SKM-1 (cell line): Measurements from ENCODE around the gene EML5.

Source experiments
- DNase-seq: peaks from one replicate; lab custom pipeline; 2025; ENCODE audit not compliant: unreplicated experiment; lab: John Stamatoyannopoulos, UW

EML5 gene

DNA sequence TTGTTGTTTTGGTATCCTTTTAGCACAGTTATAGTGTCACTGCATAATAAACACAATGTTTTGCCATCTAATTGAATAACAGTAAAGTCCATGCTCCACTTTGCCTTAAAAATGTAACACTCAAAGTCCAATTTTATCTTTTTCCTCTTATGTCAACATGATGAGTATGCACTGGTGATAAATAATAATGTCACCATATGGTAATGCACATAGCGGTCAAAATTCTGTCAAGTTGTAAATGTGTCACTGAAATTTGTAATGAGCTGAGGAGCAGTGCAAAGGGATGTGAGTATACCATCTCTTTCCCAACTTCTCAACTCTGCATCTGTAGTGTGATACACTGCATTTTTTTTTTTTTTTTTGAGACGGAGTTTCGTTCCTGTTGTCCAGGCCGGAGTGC lies 65.7 kb downstream of the EML5 start:
- DNase-seq = no peak

DNA sequence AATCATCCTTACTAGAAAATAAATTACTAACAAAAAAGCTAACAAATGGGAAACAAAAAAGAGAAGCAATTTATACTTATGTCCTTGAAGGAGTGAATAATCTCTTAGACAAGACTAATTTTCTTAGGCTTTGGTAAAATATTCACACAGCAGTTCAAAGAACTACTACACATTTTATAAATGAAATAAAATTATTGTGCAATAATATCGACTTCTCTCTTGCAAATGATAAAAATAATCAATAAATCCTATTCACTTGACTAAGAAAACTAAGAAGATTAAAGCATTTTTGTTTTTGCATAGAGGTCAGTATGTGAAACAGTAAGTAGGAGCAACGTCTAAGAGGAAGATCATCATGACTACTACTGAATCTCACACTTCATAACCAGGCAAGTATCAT lies 82.0 kb downstream of the EML5 start:
- DNase-seq = no peak

DNA sequence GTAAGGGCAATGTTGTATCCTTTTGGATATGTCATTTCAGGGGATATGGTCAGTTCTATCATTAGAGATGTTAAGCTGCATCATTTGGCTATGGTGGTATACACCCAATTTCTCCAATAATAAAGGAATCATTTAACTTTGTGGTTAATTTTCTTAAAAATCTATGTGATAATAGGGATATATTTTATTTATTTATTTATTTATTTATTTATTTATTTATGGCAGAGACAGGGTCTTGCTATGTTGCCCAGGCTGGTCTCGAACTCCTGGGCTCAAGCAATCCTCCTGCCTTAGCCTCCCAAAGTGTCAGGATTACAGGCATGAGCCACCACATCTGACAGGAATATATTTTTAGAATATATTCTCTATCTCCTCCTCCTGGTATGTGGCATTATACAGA lies 85.7 kb downstream of the EML5 start:
- no peak for DNase-seq

GRCh38 chr14:88706425-88706824 lies 86.3 kb downstream of the EML5 start:
- DNase-seq = no peak

GRCh38 chr14:88698651-88699050 lies 94.1 kb downstream of the EML5 start:
- no peak for DNase-seq

DNA sequence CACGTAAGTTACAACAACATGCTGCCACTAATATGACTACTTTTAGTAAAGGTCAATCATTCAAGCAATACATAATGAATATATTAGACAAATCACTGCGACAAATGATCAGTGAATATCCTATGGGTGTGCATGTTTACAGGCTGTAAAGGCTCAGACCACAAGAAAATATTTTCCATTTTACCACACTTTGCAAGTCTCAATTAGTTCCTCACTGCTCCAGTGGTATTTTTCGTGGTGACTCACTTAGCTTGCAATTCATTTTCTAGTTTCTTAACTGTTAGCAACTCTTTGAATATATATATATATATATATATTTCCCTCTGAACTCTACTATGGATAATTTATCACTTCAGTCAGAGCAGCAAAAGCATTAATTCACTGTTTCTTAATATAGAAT lies 96.9 kb downstream of the EML5 start:
- no peak for DNase-seq

DNA sequence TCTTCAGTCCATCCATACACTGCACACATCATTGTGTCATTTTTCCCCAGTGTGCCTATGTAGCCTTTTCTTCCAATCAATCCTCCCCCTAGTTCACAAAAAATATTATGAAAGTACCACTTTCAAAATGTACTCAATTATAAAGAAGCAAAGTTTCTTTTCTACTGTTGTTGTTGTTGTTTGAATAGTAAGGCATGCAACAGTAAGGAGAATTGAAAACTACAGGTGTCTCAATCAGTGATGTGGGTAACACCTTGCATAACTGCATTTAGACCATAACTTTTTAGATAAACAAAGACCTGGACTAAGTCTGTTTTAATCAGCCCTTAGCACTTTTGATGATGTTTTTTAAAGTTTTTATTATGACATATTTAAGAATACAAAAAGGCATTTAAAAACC lies 104.4 kb downstream of the EML5 start:
- no peak for DNase-seq

- DNase-seq = no peak
Measured at GRCh38 chr14:88683119-88683518, 109.6 kb downstream of the EML5 start.

GRCh38 chr14:88682495-88683114 lies 110.1 kb downstream of the EML5 start:
- no peak for DNase-seq

GRCh38 chr14:88681755-88682494 lies 110.8 kb downstream of the EML5 start:
- DNase-seq = no peak

DNA sequence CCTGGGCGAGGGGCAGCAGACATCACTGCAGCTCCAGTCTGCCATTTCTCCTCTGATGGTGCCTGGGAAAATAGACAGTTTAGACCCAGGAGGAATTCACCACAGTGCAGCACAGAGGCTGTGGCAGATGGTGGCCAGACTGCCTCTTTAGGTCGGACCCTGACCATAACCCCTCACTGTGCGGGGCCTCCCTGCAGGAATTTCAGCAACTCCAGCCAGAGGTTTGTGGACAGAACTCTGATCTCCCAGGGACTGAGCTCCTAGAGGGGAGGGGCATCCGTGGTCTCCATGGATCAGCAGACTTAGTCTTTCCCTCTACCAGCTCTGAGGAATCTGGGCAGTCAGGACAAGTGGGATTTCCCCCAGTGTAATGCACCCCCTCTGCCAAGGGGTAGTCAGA lies 123.4 kb downstream of the EML5 start:
- no peak for DNase-seq

DNA sequence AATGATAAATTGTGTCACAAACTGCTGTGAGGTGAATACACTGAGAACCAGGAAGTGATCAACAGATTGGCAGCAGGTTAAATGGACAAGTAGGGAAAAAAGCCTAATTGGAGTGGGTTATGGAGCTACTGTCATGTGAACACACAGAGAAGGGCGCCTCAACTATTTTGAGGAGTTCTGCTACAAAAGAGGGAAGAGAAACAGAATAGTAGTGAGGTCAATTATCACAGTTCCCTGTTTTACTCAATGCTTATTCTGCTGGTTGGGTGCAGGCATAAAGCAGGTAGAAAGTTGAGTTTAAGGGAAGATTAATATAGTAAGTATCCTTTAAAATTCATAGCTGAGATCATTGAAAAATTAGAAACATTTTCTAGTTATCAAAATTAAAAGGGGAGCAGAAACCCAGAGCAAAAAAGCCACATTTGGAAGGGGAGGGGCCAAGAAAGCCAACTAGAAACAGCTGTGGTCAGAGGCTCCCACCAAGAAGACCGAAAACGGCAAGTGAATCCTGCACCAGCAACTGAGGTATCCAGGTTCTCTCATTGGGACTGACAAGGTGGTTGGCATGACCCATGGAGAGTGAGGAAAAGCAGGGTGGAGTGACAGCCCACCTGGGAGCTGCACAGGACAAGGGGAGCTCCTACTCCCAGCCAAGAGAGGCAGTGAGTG lies 124.2 kb downstream of the EML5 start:
- peak; percentile 4 for DNase-seq

- DNase-seq = no peak
Measured at GRCh38 chr14:88667555-88668273, 125.0 kb downstream of the EML5 start.

DNA sequence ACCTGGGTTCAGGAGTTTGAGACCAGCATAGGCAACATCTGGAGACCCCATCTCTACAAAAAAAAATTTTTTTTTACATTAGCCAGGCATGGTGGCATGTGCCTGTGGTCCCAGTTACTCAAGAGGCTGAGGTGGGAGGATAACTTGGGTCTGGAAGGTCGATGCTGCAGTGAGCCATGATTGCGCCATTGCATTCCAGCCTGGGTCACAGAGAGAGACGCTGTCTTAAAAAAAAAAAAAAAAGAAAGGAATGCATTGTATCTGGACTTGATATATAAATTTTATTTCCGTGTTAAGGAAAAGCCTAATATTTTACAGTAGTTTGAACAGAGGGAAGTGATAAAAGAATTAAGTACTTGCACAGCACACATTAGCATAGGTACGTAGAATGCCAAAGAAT lies 132.7 kb downstream of the EML5 start:
- no peak for DNase-seq

DNA sequence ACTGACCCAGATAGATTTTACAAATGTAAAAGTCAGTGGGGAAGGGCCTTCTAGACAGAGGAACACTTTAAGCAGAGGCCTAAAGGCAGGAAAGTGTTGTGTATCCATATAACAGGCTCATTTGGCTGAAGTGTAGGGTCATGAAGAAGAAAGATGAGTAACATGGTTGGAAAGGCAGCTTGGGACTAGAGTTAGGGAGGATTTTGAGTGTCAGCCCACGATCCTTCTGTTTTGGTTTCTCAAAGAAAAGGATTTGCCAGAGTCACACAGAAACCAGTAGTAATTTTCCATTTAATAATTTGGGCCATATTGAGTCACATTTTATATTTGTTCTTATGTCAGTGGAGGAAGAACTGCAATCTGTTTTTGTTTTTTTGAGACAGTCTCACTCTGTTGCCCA lies 153.5 kb downstream of the EML5 start:
- DNase-seq = no peak

DNA sequence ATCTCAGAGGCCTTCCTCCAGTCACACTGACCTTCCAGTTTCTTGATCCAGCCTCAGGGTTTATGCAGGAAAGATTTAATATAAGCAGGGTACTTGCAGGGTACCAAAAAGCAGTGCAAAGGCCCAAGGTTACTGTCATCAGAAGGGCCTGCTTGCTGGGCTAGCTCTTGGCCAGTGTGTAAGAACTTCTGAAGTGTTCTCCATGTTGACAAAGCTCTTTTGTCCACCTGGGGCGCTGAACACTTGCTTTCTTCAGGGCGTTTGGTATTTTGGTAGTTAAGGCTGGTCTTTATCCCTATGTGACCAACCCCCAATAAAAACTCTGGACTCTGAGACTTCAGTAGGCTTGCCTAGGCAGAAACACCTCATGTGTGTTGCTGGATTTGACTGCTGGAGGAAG lies 160.2 kb downstream of the EML5 start:
- DNase-seq = no peak

GRCh38 chr14:88631091-88631490 lies 161.7 kb downstream of the EML5 start:
- DNase-seq = no peak

DNA sequence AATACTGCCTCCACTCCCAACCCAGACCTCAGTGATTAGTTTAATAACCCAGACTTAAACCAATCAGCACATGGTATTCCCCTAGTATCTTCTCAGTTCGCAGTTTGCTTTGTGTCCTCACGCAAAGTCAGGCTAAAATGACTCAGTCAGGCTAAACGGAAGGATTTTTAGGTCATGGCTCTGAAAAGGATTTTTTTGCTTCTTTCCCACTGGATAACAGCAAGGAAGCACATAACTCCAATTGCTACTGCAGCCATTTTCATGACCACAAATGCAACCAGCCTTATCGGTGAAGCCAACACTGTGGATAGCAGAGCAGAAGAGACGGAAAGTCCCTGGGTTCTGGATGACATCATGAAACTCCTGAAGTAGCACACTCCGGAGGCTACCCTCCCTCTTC lies 162.2 kb downstream of the EML5 start:
- DNase-seq = no peak

DNA sequence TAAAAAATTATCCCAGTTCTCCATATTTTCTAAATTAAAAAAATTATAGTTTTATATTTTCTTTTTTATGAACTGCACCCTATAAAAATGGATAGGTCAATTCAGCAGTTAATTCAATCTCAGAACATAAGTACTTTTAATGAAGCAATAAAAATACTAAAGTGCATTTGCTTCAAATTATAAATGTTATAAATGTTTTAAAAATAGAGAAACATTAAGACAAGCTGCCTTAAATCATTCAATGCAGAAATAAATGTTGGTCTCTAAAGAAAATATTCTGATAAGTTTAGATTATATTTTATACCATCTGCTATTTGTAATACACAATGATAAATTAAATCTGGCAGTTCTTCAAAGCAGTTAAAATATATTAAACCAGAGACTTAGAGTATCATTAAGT lies 164.3 kb downstream of the EML5 start:
- DNase-seq = no peak

DNA sequence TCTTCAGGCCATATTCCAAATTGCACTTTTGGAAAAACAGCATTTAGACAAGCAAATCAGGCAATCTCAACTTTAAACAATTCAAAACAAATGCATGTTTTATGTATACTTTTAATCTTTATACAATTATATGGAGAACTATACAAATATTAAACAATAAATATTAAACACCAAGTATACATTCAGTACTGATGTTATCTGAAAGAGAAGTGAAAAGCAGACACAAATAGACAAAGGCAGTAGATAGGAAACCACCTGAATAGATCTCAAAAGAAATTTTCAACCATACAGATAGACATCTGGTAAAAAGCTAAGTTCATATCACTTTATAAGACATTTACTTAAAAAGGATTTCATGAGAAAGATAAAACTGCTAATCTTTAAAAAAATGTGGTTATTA lies 164.7 kb downstream of the EML5 start:
- no peak for DNase-seq

DNA sequence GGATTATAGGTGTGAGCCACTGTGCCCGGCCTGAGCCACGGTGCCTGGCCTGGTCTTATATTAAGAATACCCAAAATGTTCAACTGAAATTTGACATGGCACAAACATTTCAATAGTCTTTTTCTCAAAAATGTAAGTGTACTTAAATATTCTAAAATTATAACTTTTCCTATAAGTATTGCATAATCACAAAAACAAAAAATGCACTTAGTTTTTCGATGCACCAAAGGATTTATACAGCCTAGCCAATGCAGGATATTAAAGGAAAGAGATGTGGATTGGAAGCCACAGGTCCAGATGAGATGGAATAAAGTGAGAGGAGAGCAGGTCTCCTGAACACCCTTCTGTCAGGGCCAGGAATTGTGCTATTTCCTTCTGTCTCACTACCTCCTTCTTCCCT lies 167.1 kb downstream of the EML5 start:
- DNase-seq = no peak

GRCh38 chr14:88621100-88621499 lies 171.7 kb downstream of the EML5 start:
- DNase-seq = no peak
